HUDEP-2 (cell line): ENCODE data around the gene KCNJ10.

Experiments
- DNase-seq, 76 experiments: peaks; one replicate each; lab custom pipeline; 2025; ENCODE audit not compliant: unreplicated experiment in 76 of 76; lab: John Stamatoyannopoulos, UW

Gene KCNJ10

DNA sequence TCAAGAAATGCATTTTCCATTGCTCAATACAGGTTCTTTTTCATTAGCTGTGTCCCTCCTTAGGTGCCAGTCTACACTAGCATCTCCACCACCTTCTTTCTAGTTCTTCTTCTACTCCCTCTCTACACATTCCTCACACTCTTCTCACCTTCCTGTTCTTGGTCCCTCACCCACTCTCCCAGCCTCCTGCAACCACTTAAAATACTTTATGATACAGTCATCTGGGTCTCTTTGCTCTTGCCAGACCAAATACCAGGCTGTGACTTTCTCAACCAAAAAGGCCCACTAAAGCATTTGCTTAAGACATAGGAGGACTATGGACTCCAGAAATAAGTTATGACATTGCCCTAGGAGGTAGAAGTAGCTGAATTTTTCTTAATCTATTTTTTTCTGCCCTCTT, 73.3 kb downstream of the KCNJ10 start:
- no peak for DNase-seq

GRCh38 chr1:159994896-159995295, 75.1 kb downstream of the KCNJ10 start:
- no peak for DNase-seq

DNA sequence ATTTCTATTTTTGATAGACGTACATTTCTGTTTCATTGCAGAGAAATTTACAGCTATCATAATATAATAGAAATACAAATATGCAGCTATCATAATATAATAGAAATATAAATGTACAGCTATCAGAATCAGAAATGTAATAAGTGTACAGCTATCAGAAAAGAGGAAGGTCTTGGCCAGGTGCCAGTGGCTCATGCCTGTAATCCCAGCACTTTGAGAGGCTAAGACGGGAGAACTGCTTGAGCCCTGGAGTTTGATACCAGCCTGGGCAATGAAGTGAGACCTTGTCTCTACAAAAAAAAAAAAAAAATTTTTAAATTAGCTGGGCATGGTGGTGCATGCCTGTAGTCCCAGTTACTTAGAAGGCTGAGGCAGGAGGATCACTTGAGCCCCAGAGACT, 76.0 kb downstream of the KCNJ10 start:
- no peak for DNase-seq

- DNase-seq, result no peak
Measured at GRCh38 chr1:159992161-159992560, 77.8 kb downstream of the KCNJ10 start.

- DNase-seq, result peak in 2 of 76 experiments; percentile 4 to 9
Measured at GRCh38 chr1:159991513-159991912, 78.4 kb downstream of the KCNJ10 start.

GRCh38 chr1:159990005-159990404, 80.0 kb downstream of the KCNJ10 start:
- DNase-seq, result no peak

GRCh38 chr1:159989581-159989980, 80.4 kb downstream of the KCNJ10 start:
- DNase-seq, result no peak

- no peak for DNase-seq
Measured at GRCh38 chr1:159988006-159988405, 82.0 kb downstream of the KCNJ10 start.

GRCh38 chr1:159987186-159987585, 82.8 kb downstream of the KCNJ10 start:
- DNase-seq, result no peak

DNA sequence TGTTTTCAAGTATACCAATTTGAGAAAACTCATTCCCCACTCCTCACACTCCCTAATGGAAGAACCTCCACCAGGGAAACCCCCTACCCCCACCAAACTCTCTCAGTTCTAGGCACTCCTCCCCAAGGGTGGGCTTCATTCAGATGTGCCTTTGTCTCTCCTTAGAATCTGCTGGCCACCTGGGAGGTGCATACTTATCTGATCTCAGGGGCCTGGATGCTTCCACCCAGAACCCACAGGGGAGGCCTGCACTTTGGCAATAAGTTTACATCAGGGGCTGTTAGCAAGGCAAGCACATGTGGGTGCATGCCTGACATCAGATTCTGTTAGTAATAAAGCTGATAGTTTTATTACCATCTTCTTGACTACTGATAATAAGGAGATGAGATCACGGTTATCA, 83.4 kb downstream of the KCNJ10 start:
- no peak for DNase-seq

GRCh38 chr1:159986093-159986492, 83.9 kb downstream of the KCNJ10 start:
- DNase-seq, result no peak

DNA sequence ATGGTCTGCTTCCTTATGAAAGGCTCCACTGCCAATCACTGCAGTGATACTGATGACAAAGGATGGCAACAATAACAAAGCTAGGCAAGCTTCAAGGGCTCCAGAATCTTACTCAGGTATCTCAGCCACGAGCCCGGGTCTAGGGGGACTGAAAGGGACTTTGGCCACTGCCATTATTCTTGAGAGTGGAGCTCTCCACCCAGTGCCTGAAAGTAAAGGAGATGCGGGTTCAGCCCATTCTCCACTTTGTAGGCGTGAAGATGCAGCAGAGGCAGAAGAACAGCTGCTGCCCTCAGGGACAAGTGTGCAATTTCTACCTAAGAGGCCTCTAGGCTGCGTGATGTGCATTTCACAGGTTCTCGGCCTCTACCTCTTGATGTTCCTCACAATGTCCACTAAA, 84.5 kb downstream of the KCNJ10 start:
- DNase-seq, result no peak

DNA sequence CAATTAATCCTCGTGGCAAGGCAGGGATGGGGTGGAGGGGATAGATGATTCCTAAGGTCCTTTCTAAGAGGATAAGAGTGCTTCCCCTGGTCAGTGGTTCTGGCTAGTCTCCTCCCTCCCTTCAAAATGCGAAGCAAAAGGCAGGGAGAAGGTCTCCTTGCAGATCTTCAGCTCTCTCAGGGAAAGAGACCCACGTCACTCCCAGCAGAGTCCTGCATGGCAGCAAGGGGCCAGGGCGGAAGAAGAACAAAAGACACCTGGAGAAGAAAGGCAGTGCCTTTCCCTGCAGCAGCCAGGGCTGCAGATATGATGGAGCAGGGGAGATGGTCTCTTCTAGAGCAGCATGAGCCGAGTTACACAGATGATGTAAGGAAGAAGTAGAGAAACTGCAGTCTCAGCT, 86.3 kb downstream of the KCNJ10 start:
- no peak for DNase-seq

GRCh38 chr1:159982280-159982679, 87.7 kb downstream of the KCNJ10 start:
- no peak for DNase-seq

GRCh38 chr1:159981351-159982055, 88.5 kb downstream of the KCNJ10 start:
- DNase-seq, result no peak

GRCh38 chr1:159980786-159981185, 89.2 kb downstream of the KCNJ10 start:
- DNase-seq, result no peak

GRCh38 chr1:159980076-159980475, 89.9 kb downstream of the KCNJ10 start:
- DNase-seq, result no peak

DNA sequence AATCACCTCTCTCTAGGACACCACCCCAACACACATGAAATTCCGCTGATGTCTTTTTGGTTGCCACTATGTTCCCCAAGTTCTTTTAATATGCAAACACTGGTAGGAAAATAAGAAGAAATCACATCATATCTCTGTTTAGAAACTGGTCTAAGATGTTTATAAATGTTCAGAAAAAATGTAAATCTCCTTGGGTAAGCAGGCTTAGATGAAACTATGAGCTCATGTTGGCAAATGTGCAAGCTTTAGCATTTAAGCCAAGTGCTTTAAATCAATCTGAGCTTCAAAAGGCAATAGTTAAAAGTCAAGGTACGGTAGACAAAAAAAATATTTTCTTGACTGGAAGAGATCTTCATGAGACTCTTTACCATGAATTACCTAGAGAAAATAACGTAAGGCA, 90.7 kb downstream of the KCNJ10 start:
- no peak for DNase-seq

DNA sequence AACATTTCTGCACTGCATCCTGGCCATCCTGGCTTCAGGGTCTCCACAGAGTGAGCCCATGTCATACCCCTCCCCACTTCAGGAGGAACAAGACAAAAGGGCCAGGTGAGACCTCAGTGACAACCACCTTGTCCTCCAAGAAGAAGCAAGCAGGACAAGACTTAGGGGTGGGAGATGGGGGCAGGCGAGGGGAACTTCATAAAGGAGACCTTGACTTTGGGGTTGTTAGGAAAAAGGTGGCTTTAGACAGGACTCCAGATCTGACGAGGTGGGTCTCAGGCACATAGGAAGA, 91.9 kb downstream of the KCNJ10 start:
- DNase-seq, result no peak

GRCh38 chr1:159977364-159978106, 92.4 kb downstream of the KCNJ10 start:
- no peak for DNase-seq

DNA sequence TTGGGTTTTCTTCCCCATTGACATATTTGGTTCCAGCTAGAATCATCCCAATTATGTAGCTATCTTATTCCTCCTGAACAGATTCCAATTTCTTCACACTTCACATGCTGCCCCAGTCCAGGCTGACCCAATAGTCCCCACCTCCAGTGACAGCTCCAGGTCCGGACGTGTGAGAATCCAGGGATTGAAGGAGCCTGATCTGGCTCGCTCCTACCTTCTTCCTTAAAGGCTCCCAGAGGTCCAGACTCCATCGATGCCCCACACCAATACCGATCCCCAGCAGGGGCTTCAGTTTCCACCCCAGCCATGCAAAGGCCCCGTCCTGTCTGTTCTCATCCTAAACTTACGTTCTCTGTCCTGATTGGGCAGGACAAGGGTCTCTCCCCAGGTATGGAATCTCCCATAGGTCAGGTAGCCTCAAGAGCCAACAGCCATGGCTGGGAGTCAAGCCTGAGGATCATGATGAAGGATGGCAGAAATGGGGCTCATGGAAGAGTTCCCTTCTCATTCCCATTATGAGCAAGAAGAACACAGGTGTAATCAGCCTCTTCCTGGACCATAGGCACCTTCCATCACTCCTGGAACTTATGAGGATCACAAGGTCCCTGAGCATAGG, 95.5 kb downstream of the KCNJ10 start:
- DNase-seq, result no peak

DNA sequence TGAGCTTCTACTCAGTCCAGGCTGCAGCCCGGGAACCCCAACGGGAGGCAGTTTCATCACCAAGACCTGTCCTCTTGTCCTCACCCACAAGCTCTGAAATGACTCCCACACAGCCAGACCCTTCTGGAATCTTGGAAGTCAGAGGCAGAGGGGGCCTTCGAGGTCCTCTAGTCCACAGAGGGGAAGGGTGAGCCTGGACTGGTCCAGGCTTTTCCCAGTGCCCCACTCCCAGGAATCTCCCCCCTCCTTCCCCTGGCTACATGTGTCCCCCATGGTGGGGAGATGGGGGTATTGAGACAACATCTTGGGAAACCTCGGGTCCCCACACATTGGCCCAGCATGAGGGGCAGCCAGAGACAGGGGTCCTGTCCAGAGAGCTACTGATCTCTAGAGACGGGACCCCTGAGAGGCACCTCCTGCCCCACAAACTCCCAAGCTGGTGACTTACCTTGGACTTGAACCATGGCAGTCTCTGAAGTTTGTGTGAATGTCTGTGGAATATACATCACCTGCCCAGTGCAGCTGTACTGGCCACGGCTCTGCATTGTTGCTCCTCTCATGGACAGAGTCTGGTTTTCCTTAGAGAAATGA, 96.5 kb downstream of the KCNJ10 start:
- DNase-seq, result no peak
